Osteoblast (primary cell): ENCODE measurements around the gene HDDC2. TPM values are rescaled to one million over a fixed set of nuclear protein-coding genes. Genes with fewer than 3 reads are reported as not detected.

ENCODE experiments used
- DNase-seq: peaks from one replicate; pipeline ENCODE4 v3.0.0; 2011; ENCODE audit warnings: low spot score, mixed read lengths; ENCODE audit not compliant: insufficient read length; ENCODE audit errors: missing footprints
- H2AFZ ChIP-seq: 2 replicates; pipeline ENCODE4 v1.6.0; 2011; ENCODE audit warnings: mild to moderate bottlenecking, low read length
- H3K27ac ChIP-seq: 2 replicates; pipeline ENCODE4 v1.5.1; 2011; ENCODE audit warnings: mild to moderate bottlenecking, low read depth, low read length, moderate library complexity
- H3K27me3 ChIP-seq: 2 replicates; pipeline ENCODE4 v1.6.0; 2012; ENCODE audit warnings: mild to moderate bottlenecking, control low read depth, inconsistent platforms, low read length, moderate library complexity; ENCODE audit not compliant: insufficient read depth
- H3K36me3 ChIP-seq: 2 replicates; pipeline ENCODE4 v1.5.1; 2011; ENCODE audit warnings: mild to moderate bottlenecking, low read length, control low read depth, moderate library complexity; ENCODE audit not compliant: insufficient read depth
- H3K4me1 ChIP-seq: 2 replicates; pipeline ENCODE4 v1.5.1; 2011; ENCODE audit warnings: mild to moderate bottlenecking, low read length, control low read depth, moderate library complexity; ENCODE audit not compliant: insufficient read depth
- H3K4me2 ChIP-seq: 2 replicates; pipeline ENCODE4 v1.6.0; 2011; ENCODE audit warnings: mild to moderate bottlenecking, low read length; ENCODE audit not compliant: insufficient read depth
- H3K4me3 ChIP-seq: fragments of 200-600 bp; sonication (generic); 3 replicates; pipeline ENCODE4 v1.5.1; 2012; ENCODE audit warnings: mild to moderate bottlenecking, low read length, inconsistent platforms; ENCODE audit not compliant: insufficient read depth
- H3K79me2 ChIP-seq: 2 replicates; pipeline ENCODE4 v1.6.0; 2012; ENCODE audit warnings: mild to moderate bottlenecking, low read length, control low read depth, inconsistent platforms; ENCODE audit not compliant: insufficient read depth
- H3K9me3 ChIP-seq: 2 replicates; pipeline ENCODE4 v1.5.1; 2011; ENCODE audit warnings: low read depth, low read length, control low read depth
- H4K20me1 ChIP-seq: 2 replicates; pipeline ENCODE4 v1.6.0; 2012; ENCODE audit warnings: mild to moderate bottlenecking, low read length, control low read depth; ENCODE audit not compliant: insufficient read depth
- CTCF ChIP-seq: IDR thresholded peaks from 2 replicates; pipeline ENCODE4 v1.5.1; 2011; ENCODE audit warnings: mild to moderate bottlenecking, low read depth, low read length, moderate library complexity; ENCODE audit errors: extremely low read depth
- total RNA-seq: library from RNA; depleted of rRNA; stranded (reverse); fragments of >200 nt; gene quantifications from 2 replicates; pipeline ENCODE4 v1.2.3, GENCODE V29; 2012

Gene HDDC2
- total RNA-seq, 1 donor: 71.3 TPM

DNA sequence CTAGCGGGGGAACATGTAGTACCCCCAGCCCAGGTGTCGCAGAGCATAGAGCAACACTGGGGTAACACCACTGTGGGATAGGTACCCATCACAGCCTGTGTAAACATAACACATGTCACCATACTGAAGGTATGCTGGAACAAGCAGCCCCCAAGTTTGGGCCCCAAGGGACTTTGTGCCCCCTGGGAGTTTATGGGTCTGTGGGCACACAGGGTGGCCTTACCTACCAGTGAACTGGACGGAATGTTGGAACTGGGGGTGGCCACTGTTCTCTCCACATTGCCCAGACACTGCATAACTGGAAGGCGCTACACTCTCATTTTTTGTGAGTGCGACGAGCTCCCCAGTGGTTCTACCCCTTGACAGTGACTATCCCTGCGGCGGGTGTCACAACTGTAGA is 28.5 kb downstream of the HDDC2 start:
- Histone ChIP-seq H3K4me1 (peaks cover 3% of the 10 kb centered on the region), H3K9me3 (no peaks in the 10 kb centered on the region), H3K27ac (no peak overlapping the region), H3K27me3 (no peaks in the 10 kb centered on the region), H3K4me2 (no peak overlapping the region), H3K79me2 (no peaks in the 10 kb centered on the region), H3K36me3 (peaks cover 18% of the 10 kb centered on the region), H4K20me1 (no peaks in the 10 kb centered on the region), H2AFZ (no peak overlapping the region), H3K4me3 (no peak overlapping the region)
- TF ChIP-seq CTCF: no peak
- no peak for DNase-seq

DNA sequence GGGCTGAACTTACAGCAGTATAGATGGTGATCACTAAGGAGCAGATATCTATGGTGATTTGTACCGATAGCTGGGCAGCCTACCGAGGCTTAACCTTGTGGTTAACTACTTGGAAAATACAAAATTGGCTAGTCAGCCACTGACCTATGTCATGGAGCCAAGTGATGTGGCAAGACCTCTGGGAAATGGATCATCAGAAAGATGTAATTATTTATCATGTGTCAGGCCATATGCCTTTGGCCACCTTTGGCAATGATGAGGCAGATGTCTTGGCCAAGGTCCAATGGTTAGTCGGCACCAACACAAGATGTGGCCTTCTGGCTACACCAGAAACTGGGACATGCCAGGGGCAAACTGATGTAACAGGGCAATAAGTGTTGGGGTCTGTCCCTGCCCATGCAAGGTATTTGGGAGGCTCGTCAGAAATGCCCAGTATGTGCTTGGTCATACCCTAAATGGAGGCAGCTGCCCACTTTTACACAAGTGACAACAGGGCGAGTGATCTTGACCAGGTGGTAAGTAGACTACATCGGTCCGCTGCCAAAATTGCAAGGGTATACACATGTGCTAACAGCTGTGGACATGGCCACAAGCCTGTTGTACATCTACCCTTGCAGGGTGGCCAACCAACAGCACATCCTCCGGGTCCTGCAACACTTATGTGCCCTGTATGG is 30.1 kb downstream of the HDDC2 start:
- TF ChIP-seq CTCF: no peak
- no peak overlapping the region for H3K4me3 ChIP-seq
- H4K20me1 ChIP-seq: no peaks in the 10 kb centered on the region
- H3K79me2 ChIP-seq: no peaks in the 10 kb centered on the region
- H3K27me3 ChIP-seq: no peaks in the 10 kb centered on the region
- H3K9me3 ChIP-seq: no peaks in the 10 kb centered on the region
- H3K4me2 ChIP-seq: no peak overlapping the region
- H3K36me3 ChIP-seq: peaks cover 18% of the 10 kb centered on the region
- no peak overlapping the region for H2AFZ ChIP-seq
- H3K27ac ChIP-seq: no peak overlapping the region
- no peak for DNase-seq
- H3K4me1 ChIP-seq: peaks cover 3% of the 10 kb centered on the region

DNA sequence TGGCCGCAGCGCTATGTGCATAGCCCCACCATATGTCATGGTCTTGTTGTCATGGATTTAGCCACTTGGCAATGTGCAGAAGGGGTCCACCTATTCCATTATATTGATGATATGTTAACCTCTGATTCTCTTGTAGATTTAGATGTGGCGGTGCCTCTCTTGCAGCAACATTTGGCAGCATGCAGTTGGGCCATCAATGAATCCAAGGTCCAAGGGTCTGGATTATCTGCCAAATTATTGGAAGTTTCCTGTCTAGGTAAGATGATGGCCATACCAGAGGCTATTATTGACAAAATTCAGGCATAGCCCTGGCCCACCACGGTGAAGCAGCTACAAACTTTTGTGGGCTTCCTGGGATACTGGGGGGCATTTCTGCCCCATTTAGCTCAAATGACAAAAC is 31.4 kb downstream of the HDDC2 start:
- H3K4me2 ChIP-seq: no peak overlapping the region
- H3K27me3 ChIP-seq: no peaks in the 10 kb centered on the region
- no peak for TF ChIP-seq CTCF
- no peak overlapping the region for H2AFZ ChIP-seq
- H3K4me1 ChIP-seq: peaks cover 3% of the 10 kb centered on the region
- H4K20me1 ChIP-seq: no peaks in the 10 kb centered on the region
- H3K36me3 ChIP-seq: peaks cover 18% of the 10 kb centered on the region
- DNase-seq: no peak
- H3K4me3 ChIP-seq: no peak overlapping the region
- H3K9me3 ChIP-seq: no peaks in the 10 kb centered on the region
- H3K79me2 ChIP-seq: no peaks in the 10 kb centered on the region
- no peak overlapping the region for H3K27ac ChIP-seq

- Histone ChIP-seq H3K27me3 (no peaks in the 10 kb centered on the region), H4K20me1 (no peaks in the 10 kb centered on the region), H3K9me3 (no peaks in the 10 kb centered on the region), H3K4me3 (no peak overlapping the region), H3K4me1 (peaks cover 3% of the 10 kb centered on the region), H3K27ac (no peak overlapping the region), H2AFZ (no peak overlapping the region), H3K36me3 (peaks cover 18% of the 10 kb centered on the region), H3K4me2 (no peak overlapping the region), H3K79me2 (no peaks in the 10 kb centered on the region)
- TF ChIP-seq CTCF: no peak
- DNase-seq: no peak
Observed at GRCh38 chr6:125269328-125269985, 32.3 kb downstream of the HDDC2 start.
